HL-60 (cell line): ENCODE results near the gene PLA2G6.

Source experiments
- DNase-seq, 2 experiments: peaks; one replicate each; pipeline ENCODE4 v3.0.0-alpha.2; 2010 to 2020; ENCODE audit warnings: low read depth in 1 of 2, low spot score in 1 of 2
- H3K27ac ChIP-seq: fragments of 250-450 bp; sonication (Bioruptor Pico); replicated peaks from 2 replicates; pipeline ENCODE4 v1.5.1; 2020; ENCODE audit warnings: mild to moderate bottlenecking, moderate library complexity
- H3K27me3 ChIP-seq: fragments of 250-450 bp; sonication (Bioruptor Pico); 2 replicates; pipeline ENCODE4 v1.5.1; 2021; ENCODE audit warnings: mild to moderate bottlenecking, moderate library complexity; ENCODE audit not compliant: insufficient read depth, poor library complexity, severe bottlenecking
- H3K4me3 ChIP-seq: replicated peaks from 2 replicates; pipeline ENCODE4 v1.5.1; 2011; ENCODE audit warnings: mild to moderate bottlenecking, control low read depth, low read length; ENCODE audit not compliant: insufficient read depth
- GABPA ChIP-seq: IDR thresholded peaks from 2 replicates; pipeline ENCODE4 v1.6.1; 2012; ENCODE audit warnings: low read depth
- POLR2AphosphoS5 ChIP-seq: IDR thresholded peaks from 2 replicates; pipeline ENCODE4 v1.6.1; 2012; ENCODE audit warnings: low read depth
- SPI1 ChIP-seq: IDR thresholded peaks from 2 replicates; pipeline ENCODE4 v1.6.1; 2012; ENCODE audit warnings: low read depth, mild to moderate bottlenecking, borderline replicate concordance
- TF ChIP-seq, protein P1 (sequence below): IDR thresholded peaks from 2 replicates; pipeline ENCODE4 v1.6.1; 2012; ENCODE audit warnings: low read depth; ENCODE audit not compliant: insufficient replicate concordance
- TF ChIP-seq, protein P2 (sequence below): IDR thresholded peaks from one replicate; pipeline ENCODE4 v1.5.1; 2011; ENCODE audit warnings: low read length, control low read depth, inconsistent platforms; ENCODE audit not compliant: insufficient read depth

PLA2G6 gene

DNA sequence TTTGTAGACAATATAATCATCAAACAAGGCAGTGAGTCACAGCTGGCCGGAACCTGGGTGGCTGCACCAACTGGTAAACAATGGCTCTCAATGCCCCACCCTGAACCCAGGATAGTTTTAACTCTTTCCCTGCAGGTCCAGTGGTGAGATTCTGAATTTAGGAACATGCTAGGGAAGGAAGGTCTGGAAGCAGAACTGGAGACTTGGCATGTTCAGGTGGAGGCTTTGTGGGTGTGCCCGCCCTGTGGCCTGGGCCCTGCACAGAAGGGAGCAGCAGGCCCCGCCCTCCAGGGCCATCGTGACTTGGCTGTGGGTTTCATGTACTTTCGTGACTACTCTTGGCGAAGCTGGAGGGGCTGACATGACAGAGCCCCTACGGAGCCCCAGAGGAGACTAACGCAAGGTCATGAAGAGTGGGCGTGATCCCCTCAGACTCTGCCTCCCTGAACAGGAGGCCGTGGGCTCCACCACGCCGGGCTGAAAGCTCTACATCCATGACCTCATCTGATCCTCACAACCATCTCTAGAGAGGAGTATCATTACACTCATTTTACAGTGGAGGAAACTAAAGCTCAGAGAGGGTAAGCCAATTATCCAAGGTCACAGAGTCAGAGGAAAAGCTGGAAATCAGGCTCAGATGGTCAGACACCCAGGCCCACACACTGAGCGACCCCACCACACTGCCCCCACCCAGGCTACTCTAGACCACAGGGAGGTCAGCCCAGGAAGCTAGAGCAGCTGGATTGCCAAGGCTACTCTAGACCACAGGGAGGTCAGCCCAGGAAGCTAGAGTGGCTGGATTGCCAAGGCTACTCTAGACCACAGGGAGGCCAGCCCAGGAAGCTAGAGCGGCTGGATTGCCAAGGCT, 47.5 kb upstream of the PLA2G6 start:
- Histone ChIP-seq H3K4me3 (no peak overlapping the region), H3K27ac (no peak overlapping the region), H3K27me3 (no peaks in the 10 kb centered on the region)
- DNase-seq = no peak
- TF ChIP-seq POLR2AphosphoS5 (no peak), SPI1 (no peak), GABPA (no peak)
- TF ChIP-seq, protein P1, sequence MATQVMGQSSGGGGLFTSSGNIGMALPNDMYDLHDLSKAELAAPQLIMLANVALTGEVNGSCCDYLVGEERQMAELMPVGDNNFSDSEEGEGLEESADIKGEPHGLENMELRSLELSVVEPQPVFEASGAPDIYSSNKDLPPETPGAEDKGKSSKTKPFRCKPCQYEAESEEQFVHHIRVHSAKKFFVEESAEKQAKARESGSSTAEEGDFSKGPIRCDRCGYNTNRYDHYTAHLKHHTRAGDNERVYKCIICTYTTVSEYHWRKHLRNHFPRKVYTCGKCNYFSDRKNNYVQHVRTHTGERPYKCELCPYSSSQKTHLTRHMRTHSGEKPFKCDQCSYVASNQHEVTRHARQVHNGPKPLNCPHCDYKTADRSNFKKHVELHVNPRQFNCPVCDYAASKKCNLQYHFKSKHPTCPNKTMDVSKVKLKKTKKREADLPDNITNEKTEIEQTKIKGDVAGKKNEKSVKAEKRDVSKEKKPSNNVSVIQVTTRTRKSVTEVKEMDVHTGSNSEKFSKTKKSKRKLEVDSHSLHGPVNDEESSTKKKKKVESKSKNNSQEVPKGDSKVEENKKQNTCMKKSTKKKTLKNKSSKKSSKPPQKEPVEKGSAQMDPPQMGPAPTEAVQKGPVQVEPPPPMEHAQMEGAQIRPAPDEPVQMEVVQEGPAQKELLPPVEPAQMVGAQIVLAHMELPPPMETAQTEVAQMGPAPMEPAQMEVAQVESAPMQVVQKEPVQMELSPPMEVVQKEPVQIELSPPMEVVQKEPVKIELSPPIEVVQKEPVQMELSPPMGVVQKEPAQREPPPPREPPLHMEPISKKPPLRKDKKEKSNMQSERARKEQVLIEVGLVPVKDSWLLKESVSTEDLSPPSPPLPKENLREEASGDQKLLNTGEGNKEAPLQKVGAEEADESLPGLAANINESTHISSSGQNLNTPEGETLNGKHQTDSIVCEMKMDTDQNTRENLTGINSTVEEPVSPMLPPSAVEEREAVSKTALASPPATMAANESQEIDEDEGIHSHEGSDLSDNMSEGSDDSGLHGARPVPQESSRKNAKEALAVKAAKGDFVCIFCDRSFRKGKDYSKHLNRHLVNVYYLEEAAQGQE = no peak
- TF ChIP-seq, protein P2, sequence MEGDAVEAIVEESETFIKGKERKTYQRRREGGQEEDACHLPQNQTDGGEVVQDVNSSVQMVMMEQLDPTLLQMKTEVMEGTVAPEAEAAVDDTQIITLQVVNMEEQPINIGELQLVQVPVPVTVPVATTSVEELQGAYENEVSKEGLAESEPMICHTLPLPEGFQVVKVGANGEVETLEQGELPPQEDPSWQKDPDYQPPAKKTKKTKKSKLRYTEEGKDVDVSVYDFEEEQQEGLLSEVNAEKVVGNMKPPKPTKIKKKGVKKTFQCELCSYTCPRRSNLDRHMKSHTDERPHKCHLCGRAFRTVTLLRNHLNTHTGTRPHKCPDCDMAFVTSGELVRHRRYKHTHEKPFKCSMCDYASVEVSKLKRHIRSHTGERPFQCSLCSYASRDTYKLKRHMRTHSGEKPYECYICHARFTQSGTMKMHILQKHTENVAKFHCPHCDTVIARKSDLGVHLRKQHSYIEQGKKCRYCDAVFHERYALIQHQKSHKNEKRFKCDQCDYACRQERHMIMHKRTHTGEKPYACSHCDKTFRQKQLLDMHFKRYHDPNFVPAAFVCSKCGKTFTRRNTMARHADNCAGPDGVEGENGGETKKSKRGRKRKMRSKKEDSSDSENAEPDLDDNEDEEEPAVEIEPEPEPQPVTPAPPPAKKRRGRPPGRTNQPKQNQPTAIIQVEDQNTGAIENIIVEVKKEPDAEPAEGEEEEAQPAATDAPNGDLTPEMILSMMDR = no peak

- no peak for DNase-seq
- TF ChIP-seq POLR2AphosphoS5 (no peak), GABPA (no peak), SPI1 (no peak)
- TF ChIP-seq, protein P1 = no peak
- TF ChIP-seq, protein P2 = no peak
- no peak overlapping the region for H3K27ac ChIP-seq
- no peak overlapping the region for H3K4me3 ChIP-seq
- no peaks in the 10 kb centered on the region for H3K27me3 ChIP-seq
Observed at GRCh38 chr22:38228326-38228872, 46.8 kb upstream of the PLA2G6 start.

DNA sequence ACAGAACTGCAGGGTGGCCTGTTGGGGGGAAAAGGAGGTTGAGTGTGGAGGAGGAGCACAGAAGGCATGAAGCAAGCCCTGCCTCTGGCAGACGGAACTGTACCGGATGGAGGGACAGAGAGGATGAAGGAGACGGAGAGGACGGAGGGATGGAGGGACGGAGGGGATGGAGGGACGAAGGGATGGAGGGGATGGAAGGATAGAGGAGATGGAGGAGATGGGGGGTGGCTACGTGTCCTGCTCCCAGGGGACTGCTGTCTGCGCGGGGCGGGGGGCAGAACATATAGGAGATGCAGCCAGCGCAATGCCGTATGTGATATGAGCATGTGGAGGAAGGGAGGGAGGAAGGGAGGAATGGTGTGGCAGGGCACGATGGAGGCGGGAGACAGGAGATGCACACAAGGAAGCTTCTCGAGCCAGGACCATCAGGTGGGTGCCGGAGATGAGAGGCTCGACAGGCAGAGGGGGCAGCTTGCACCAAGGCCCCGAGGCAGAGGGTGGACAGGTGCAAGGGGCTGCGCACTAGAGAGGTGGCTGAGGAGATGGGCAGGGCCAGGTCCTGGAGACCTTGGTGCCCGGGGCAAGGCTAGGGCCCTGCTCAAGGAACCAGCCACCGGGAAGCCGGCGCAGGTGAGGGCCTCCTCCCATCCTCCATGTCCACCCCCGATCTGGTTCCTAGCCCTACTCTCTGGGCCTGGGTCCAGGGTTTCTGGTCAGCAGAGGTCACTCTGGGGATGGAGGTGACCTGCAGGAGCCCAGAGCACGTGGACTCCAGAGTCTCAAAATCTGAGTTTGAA, 45.4 kb upstream of the PLA2G6 start:
- Histone ChIP-seq H3K4me3 (no peak overlapping the region), H3K27ac (no peak overlapping the region), H3K27me3 (no peaks in the 10 kb centered on the region)
- DNase-seq = no peak
- TF ChIP-seq, protein P2 = no peak
- TF ChIP-seq GABPA = no peak
- TF ChIP-seq POLR2AphosphoS5 = no peak
- TF ChIP-seq SPI1 = no peak
- TF ChIP-seq, protein P1 = no peak
